HCT116 (cell line): Measurements from ENCODE around the gene KCNE4. TPM values are rescaled to one million over a fixed set of nuclear protein-coding genes. Genes with fewer than 3 reads are reported as not detected.

Source experiments
- ATAC-seq: fragments of 200-7000 bp; cut with Tn5 transposase; 2 replicates; pipeline ENCODE4 v1.9.1; 2020; ENCODE audit warnings: mild to moderate bottlenecking, moderate library complexity
- BruUV-seq: library from RNA; stranded (reverse); fragments of 400-500 nt; replicated peaks from 2 replicates; lab custom pipeline; 2021; lab: Mats Ljungman, UMichigan
- CTCF ChIA-PET: fragments of 300-600 bp; sonication (Branson Sonifier 250); formaldehyde crosslinking; loops from one replicate; lab custom pipeline; 2021; ENCODE audit warnings: antibody characterized with exemption; lab: Charles Lee
- POLR2A ChIA-PET: fragments of 300-600, 350-600 bp; sonication (Branson Sonifier 250); formaldehyde crosslinking; loops from one replicate; lab custom pipeline; 2021; ENCODE audit warnings: antibody characterized with exemption; lab: Charles Lee
- RAD21 ChIA-PET, 2 experiments: fragments of 300-600 bp; sonication (Branson Sonifier 250); formaldehyde crosslinking; loops; one replicate each; lab custom pipeline; 2023; ENCODE audit warnings: low total read pairs in 2 of 2; ENCODE audit not compliant: uncharacterized antibody in 2 of 2, unreplicated experiment in 2 of 2, low non-redundant PET in 1 of 2; lab: Charles Lee
- DNase-seq: peaks from one replicate; pipeline ENCODE4 v3.0.0-alpha.2; 2010; ENCODE audit warnings: low read depth, low spot score
- H2AFZ ChIP-seq: fragments of 200-600 bp; shearing (Covaris generic), sonication (generic); 2 replicates; pipeline ENCODE4 v1.6.1; 2017; ENCODE audit warnings: low read depth, mixed run types, mixed read lengths, antibody characterized with exemption, low read length; ENCODE audit not compliant: poor library complexity, severe bottlenecking
- H3K27ac ChIP-seq: 2 replicates; pipeline ENCODE4 v1.5.1; 2012; ENCODE audit warnings: low read depth, low read length
- H3K27me3 ChIP-seq: fragments of 200-600 bp; sonication (generic); 2 replicates; pipeline ENCODE4 v1.6.1; 2016; ENCODE audit warnings: mixed run types, low read length, mixed read lengths; ENCODE audit not compliant: insufficient read depth
- H3K36me3 ChIP-seq, 2 experiments: fragments of 200-500 bp in 1 of 2; fragments of 200-600 bp in 1 of 2; sonication (Bioruptor generic) in 1 of 2; sonication (generic) in 1 of 2; 2 replicates each; pipeline versions ENCODE4 v1.5.1 to v1.6.1; 2014 to 2016; ENCODE audit warnings: low read length in 2 of 2, inconsistent platforms in 1 of 2, mixed read lengths in 1 of 2, mixed run types in 1 of 2; ENCODE audit not compliant: insufficient read depth in 2 of 2, control insufficient read depth in 1 of 2
- H3K4me1 ChIP-seq, 2 experiments: fragments of 200-600 bp in 1 of 2; sonication (generic) in 1 of 2; 2 replicates each; pipeline versions ENCODE4 v1.5.1 to v1.6.1; 2012 to 2017; ENCODE audit warnings: low read length in 2 of 2, inconsistent platforms in 1 of 2, mild to moderate bottlenecking in 1 of 2, mixed read lengths in 1 of 2, mixed run types in 1 of 2, moderate library complexity in 1 of 2; ENCODE audit not compliant: insufficient read depth in 2 of 2, control insufficient read depth in 1 of 2
- H3K4me2 ChIP-seq: fragments of 200-600 bp; sonication (generic); 2 replicates; pipeline ENCODE4 v1.6.1; 2017; ENCODE audit warnings: mixed run types, low read length, mixed read lengths
- H3K4me3 ChIP-seq, 2 experiments: fragments of 200-600 bp in 1 of 2; sonication (generic) in 1 of 2; replicated peaks in 1 of 2; 2 replicates each; pipeline ENCODE4 v1.5.1; 2011 to 2016; ENCODE audit warnings: low read length in 2 of 2, control low read depth in 1 of 2, low read depth in 1 of 2, mild to moderate bottlenecking in 1 of 2, mixed read lengths in 1 of 2, mixed run types in 1 of 2
- H3K79me2 ChIP-seq: fragments of 200-600 bp; sonication (generic); 2 replicates; pipeline ENCODE4 v1.6.1; 2017; ENCODE audit warnings: mild to moderate bottlenecking, mixed run types, low read length, moderate library complexity, mixed read lengths; ENCODE audit not compliant: insufficient read depth
- H3K9ac ChIP-seq: fragments of 200-600 bp; sonication (generic); 2 replicates; pipeline ENCODE4 v1.6.1; 2016; ENCODE audit warnings: low read length, mixed read lengths
- H3K9me2 ChIP-seq: fragments of 200-600 bp; sonication (generic), shearing (Covaris generic); 2 replicates; pipeline ENCODE4 v1.6.1; 2017; ENCODE audit warnings: mixed run types, mild to moderate bottlenecking, moderate library complexity; ENCODE audit not compliant: insufficient read depth
- H3K9me3 ChIP-seq, 2 experiments: fragments of 200-500 bp in 1 of 2; fragments of 200-600 bp in 1 of 2; sonication (Bioruptor generic) in 1 of 2; sonication (generic) in 1 of 2; 2 replicates each; pipeline ENCODE4 v1.6.1; 2014 to 2017; ENCODE audit warnings: low read length in 2 of 2, mixed read lengths in 2 of 2, inconsistent platforms in 1 of 2, low read depth in 1 of 2, mild to moderate bottlenecking in 1 of 2, mixed run types in 1 of 2, moderate library complexity in 1 of 2; ENCODE audit not compliant: control insufficient read depth in 1 of 2, insufficient read depth in 1 of 2
- H4K20me1 ChIP-seq: fragments of 200-600 bp; sonication (generic), shearing (Covaris generic); 2 replicates; pipeline ENCODE4 v1.6.1; 2017; ENCODE audit warnings: mixed run types, mild to moderate bottlenecking, moderate library complexity; ENCODE audit not compliant: insufficient read depth
- ATF3 ChIP-seq: IDR thresholded peaks from 2 replicates; pipeline ENCODE4 v1.6.1; 2012
- EGR1 ChIP-seq: IDR thresholded peaks from 2 replicates; pipeline ENCODE4 v1.6.1; 2012; ENCODE audit warnings: low read depth
- ELF1 ChIP-seq: IDR thresholded peaks from 2 replicates; pipeline ENCODE4 v1.6.1; 2012; ENCODE audit warnings: low read depth, borderline replicate concordance
- EZH2phosphoT487 ChIP-seq: fragments of 200-600 bp; IDR thresholded peaks from 2 replicates; pipeline ENCODE4 v1.6.1; 2018; ENCODE audit warnings: antibody characterized with exemption, borderline replicate concordance
- FOSL1 ChIP-seq: IDR thresholded peaks from 2 replicates; pipeline ENCODE4 v1.6.1; 2012; ENCODE audit warnings: low read depth
- JUND ChIP-seq: IDR thresholded peaks from 2 replicates; pipeline ENCODE4 v1.6.1; 2012
- POLR2AphosphoS5 ChIP-seq: IDR thresholded peaks from 2 replicates; pipeline ENCODE4 v1.6.1; 2011; ENCODE audit warnings: mild to moderate bottlenecking, low read depth, low read length, moderate library complexity
- RAD21 ChIP-seq: IDR thresholded peaks from 2 replicates; pipeline ENCODE4 v1.6.1; 2012; ENCODE audit warnings: low read depth, mild to moderate bottlenecking
- REST ChIP-seq: IDR thresholded peaks from 2 replicates; pipeline ENCODE4 v1.6.1; 2012; ENCODE audit warnings: low read depth
- SIN3A ChIP-seq: IDR thresholded peaks from 2 replicates; pipeline ENCODE4 v1.6.1; 2012; ENCODE audit warnings: low read depth
- SP1 ChIP-seq: IDR thresholded peaks from 2 replicates; pipeline ENCODE4 v1.6.1; 2012; ENCODE audit warnings: low read depth
- SRF ChIP-seq: IDR thresholded peaks from 2 replicates; pipeline ENCODE4 v1.6.1; 2012; ENCODE audit warnings: low read depth
- TCF7L2 ChIP-seq: IDR thresholded peaks from 2 replicates; pipeline ENCODE4 v1.7.0; 2011; ENCODE audit warnings: borderline replicate concordance, inconsistent platforms; ENCODE audit not compliant: insufficient read depth, insufficient read length; ENCODE audit errors: extremely low read depth
- ZBTB33 ChIP-seq: IDR thresholded peaks from 2 replicates; pipeline ENCODE4 v1.6.1; 2011; ENCODE audit warnings: mild to moderate bottlenecking, low read length, moderate library complexity; ENCODE audit not compliant: insufficient replicate concordance; ENCODE audit errors: extremely low read depth
- ZFX ChIP-seq: fragments of 450-650 bp; IDR thresholded peaks from 2 replicates; pipeline ENCODE4 v1.6.1; 2017
- intact Hi-C: fragments of 100-400 bp; cut with micrococcal nuclease; formaldehyde crosslinking; loops from 2 replicates; pipeline ENCODE4 v1.10.0; 2022
- total RNA-seq: library from RNA; stranded (reverse); gene quantifications from one replicate; pipeline ENCODE4 v1.2.1, GENCODE V29; 2021; ENCODE audit not compliant: unreplicated experiment

Gene KCNE4
- total RNA-seq, 1 experiment from 2014 or later, result not detected

GRCh38 chr2:223040527-223040926 is 11.5 kb upstream of the KCNE4 start:
- no peak for TF ChIP-seq FOSL1
- no peak for TF ChIP-seq RAD21
- no peak for TF ChIP-seq ZBTB33
- no peak for TF ChIP-seq ELF1
- TF ChIP-seq EZH2phosphoT487, result no peak
- TF ChIP-seq, all 23 proteins: peak for 0
- H3K36me3 ChIP-seq, result no peaks in the 10 kb centered on the region
- H3K27ac ChIP-seq, result no peak overlapping the region
- H3K4me1 ChIP-seq, result peaks cover 3 to 26% of the 10 kb centered on the region in 2 experiments; a peak in 3 of 4 replicates
- H3K9ac ChIP-seq, result no peak overlapping the region
- no peaks in the 10 kb centered on the region for H4K20me1 ChIP-seq
- H2AFZ ChIP-seq, result peak overlapping the region; percentile 59
- DNase-seq (no peak), ATAC-seq (no peak)
- no peak overlapping the region for H3K4me3 ChIP-seq
- H3K9me3 ChIP-seq, result no peaks in the 10 kb centered on the region
- ChIA-PET CTCF (no interaction called here), RAD21 (no interaction called here), POLR2A (no interaction called here)
- no peaks in the 10 kb centered on the region for H3K9me2 ChIP-seq
- H3K4me2 ChIP-seq, result no peak overlapping the region; the same call in 1 of the 2 replicates
- no TSS peak for BruUV-seq
- no peaks in the 10 kb centered on the region for H3K27me3 ChIP-seq
- intact Hi-C loops, result no loop called here
- no peaks in the 10 kb centered on the region for H3K79me2 ChIP-seq

- BruUV-seq, result no TSS peak
- H3K4me1 ChIP-seq, result peaks cover 3 to 26% of the 10 kb centered on the region in 2 experiments; a peak in 3 of 4 replicates
- H4K20me1 ChIP-seq, result no peaks in the 10 kb centered on the region
- DNase-seq (peak; percentile 71), ATAC-seq (peak; percentile 99)
- ChIA-PET RAD21 (interaction anchor here in 1 of 2 experiments (0.7 kb wide), 1 partner anchor 61 kb away, joined by 5 read pairs; no protein-coding TSS in a partner anchor), CTCF (no interaction called here), POLR2A (no interaction called here)
- intact Hi-C loops, result no loop called here
- H3K27ac ChIP-seq, result no peak overlapping the region
- no peaks in the 10 kb centered on the region for H3K9me3 ChIP-seq
- H3K4me3 ChIP-seq, result peak overlapping the region; percentile 12 to 13; a peak in 3 of 4 replicates
- H3K9ac ChIP-seq, result peak overlapping the region; percentile 28
- H2AFZ ChIP-seq, result peak overlapping the region; percentile 59
- H3K79me2 ChIP-seq, result no peaks in the 10 kb centered on the region
- no peaks in the 10 kb centered on the region for H3K27me3 ChIP-seq
- H3K4me2 ChIP-seq, result peak overlapping the region; percentile 65
- H3K36me3 ChIP-seq, result no peaks in the 10 kb centered on the region
- no peaks in the 10 kb centered on the region for H3K9me2 ChIP-seq
- TF ChIP-seq SRF, result no peak
- TF ChIP-seq ATF3, result no peak
- TF ChIP-seq JUND, result peak; percentile 77
- TF ChIP-seq TCF7L2, result no peak
- no peak for TF ChIP-seq REST
- TF ChIP-seq POLR2AphosphoS5, result peak; percentile 71
- no peak for TF ChIP-seq ZFX
- no peak for TF ChIP-seq ELF1
- no peak for TF ChIP-seq EGR1
- TF ChIP-seq SIN3A, result no peak
- 0 out of 2 replicates have a peak, but pooled peaks have one; percentile 12 for TF ChIP-seq SP1
Observed at GRCh38 chr2:223041527-223042109, 10.4 kb upstream of the KCNE4 start.
